BJ (cell line): Measurements from ENCODE around the gene FAM181A. TPM values are rescaled to one million over a fixed set of nuclear protein-coding genes. Genes with fewer than 3 reads are reported as not detected.

Experiments used
- CTCF ChIA-PET: fragments of 350-600 bp; formaldehyde crosslinking; extraction: SDS; loops from one replicate; lab custom pipeline; 2021; ENCODE audit warnings: antibody characterized with exemption, inconsistent platforms; lab: Yijun Ruan, JAX
- POLR2A ChIA-PET: fragments of 300-600 bp; sonication (Branson Sonifier 250); formaldehyde crosslinking; extraction: SDS; loops from one replicate; lab custom pipeline; 2021; ENCODE audit warnings: antibody characterized with exemption; lab: Charles Lee
- DNase-seq: peaks from one replicate; pipeline ENCODE4 v3.0.0-alpha.2; 2011; ENCODE audit warnings: low read depth
- H3K27me3 ChIP-seq: 2 replicates; pipeline ENCODE4 v1.6.0; 2011; ENCODE audit warnings: low read length; ENCODE audit not compliant: control insufficient read depth, insufficient read depth
- H3K36me3 ChIP-seq: 2 replicates; pipeline ENCODE4 v1.5.1; 2011; ENCODE audit warnings: low read length; ENCODE audit not compliant: control insufficient read depth, insufficient read depth
- H3K4me3 ChIP-seq: 2 replicates; pipeline ENCODE4 v1.5.1; 2011; ENCODE audit warnings: low read depth, mild to moderate bottlenecking, control low read depth, low read length
- polyA plus RNA-seq: library from polyadenylated mRNA; depleted of rRNA; stranded (reverse); fragments of >200 nt; gene quantifications from 2 replicates; pipeline ENCODE4 v1.2.3, GENCODE V29; 2011
- TF ChIP-seq, protein P1 (sequence below): IDR thresholded peaks from 2 replicates; pipeline ENCODE4 v1.5.1; 2011; ENCODE audit warnings: low read depth, mild to moderate bottlenecking, control low read depth, inconsistent platforms, low read length, moderate library complexity; ENCODE audit not compliant: insufficient read depth

Gene FAM181A
- polyA plus RNA-seq, 1 experiment = not detected

- no peak for DNase-seq
- Histone ChIP-seq H3K36me3 (no peaks in the 10 kb centered on the region), H3K4me3 (no peak overlapping the region), H3K27me3 (no peaks in the 10 kb centered on the region)
- TF ChIP-seq, protein P1, sequence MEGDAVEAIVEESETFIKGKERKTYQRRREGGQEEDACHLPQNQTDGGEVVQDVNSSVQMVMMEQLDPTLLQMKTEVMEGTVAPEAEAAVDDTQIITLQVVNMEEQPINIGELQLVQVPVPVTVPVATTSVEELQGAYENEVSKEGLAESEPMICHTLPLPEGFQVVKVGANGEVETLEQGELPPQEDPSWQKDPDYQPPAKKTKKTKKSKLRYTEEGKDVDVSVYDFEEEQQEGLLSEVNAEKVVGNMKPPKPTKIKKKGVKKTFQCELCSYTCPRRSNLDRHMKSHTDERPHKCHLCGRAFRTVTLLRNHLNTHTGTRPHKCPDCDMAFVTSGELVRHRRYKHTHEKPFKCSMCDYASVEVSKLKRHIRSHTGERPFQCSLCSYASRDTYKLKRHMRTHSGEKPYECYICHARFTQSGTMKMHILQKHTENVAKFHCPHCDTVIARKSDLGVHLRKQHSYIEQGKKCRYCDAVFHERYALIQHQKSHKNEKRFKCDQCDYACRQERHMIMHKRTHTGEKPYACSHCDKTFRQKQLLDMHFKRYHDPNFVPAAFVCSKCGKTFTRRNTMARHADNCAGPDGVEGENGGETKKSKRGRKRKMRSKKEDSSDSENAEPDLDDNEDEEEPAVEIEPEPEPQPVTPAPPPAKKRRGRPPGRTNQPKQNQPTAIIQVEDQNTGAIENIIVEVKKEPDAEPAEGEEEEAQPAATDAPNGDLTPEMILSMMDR = no peak
- ChIA-PET POLR2A (no interaction called here), CTCF (interaction anchor here (0.7 to 1.5 kb wide), 2 partner anchors 9 to 106 kb away, joined by 3 to 6 read pairs; no protein-coding TSS in a partner anchor)
Measured at GRCh38 chr14:93898731-93899130, 28.4 kb upstream of the FAM181A start.

- Histone ChIP-seq H3K36me3 (no peaks in the 10 kb centered on the region), H3K4me3 (no peak overlapping the region), H3K27me3 (no peaks in the 10 kb centered on the region)
- TF ChIP-seq, protein P1 = no peak
- ChIA-PET CTCF (interaction anchor here (1.0 to 2.2 kb wide), 2 partner anchors 37 to 247 kb away, joined by 3 to 10 read pairs; no protein-coding TSS in a partner anchor), POLR2A (no interaction called here)
- no peak for DNase-seq
Measured at GRCh38 chr14:93901813-93902212, 25.3 kb upstream of the FAM181A start.

DNA sequence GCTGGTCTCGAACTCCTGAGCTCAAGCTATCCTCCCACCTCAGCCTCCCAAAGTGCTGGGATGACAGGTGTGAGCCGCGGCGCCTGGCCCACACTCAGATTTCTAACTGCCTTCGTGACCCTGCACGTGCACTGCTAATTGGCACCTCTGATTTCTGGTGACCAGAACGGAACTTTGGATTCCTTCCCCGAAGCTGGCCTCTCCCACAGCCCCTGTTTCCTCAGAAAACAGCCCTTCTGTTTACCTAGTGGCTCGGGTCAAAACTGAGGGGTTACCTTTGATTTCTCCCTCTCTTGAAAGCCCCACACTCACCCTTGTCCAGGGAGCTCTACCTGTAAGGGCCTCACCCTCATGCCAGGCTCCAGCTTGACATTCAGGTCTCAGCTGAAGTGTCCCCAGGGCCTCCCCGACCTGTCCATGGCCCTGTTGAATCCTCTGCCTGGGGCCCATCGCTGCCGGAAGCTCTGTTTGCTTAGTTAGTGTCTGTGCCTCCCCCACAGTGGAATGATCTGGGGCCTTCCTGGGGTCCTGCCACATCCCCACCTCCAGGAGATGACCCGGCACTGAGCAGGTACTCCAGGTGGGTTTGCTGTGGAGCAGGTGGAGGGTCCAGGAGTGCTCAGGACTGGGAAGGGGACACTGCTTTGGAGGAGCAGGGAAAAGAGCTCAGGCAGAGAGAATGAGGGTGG, 24.4 kb upstream of the FAM181A start:
- POLR2A ChIA-PET = no interaction called here
- CTCF ChIA-PET = interaction anchor here (0.6 to 2.7 kb wide), 4 partner anchors 7 to 247 kb away, joined by 3 to 10 read pairs (median 5); no protein-coding TSS in a partner anchor
- H3K4me3 ChIP-seq = no peak overlapping the region
- TF ChIP-seq, protein P1 = no peak
- no peak for DNase-seq
- H3K36me3 ChIP-seq = no peaks in the 10 kb centered on the region
- H3K27me3 ChIP-seq = no peaks in the 10 kb centered on the region

DNA sequence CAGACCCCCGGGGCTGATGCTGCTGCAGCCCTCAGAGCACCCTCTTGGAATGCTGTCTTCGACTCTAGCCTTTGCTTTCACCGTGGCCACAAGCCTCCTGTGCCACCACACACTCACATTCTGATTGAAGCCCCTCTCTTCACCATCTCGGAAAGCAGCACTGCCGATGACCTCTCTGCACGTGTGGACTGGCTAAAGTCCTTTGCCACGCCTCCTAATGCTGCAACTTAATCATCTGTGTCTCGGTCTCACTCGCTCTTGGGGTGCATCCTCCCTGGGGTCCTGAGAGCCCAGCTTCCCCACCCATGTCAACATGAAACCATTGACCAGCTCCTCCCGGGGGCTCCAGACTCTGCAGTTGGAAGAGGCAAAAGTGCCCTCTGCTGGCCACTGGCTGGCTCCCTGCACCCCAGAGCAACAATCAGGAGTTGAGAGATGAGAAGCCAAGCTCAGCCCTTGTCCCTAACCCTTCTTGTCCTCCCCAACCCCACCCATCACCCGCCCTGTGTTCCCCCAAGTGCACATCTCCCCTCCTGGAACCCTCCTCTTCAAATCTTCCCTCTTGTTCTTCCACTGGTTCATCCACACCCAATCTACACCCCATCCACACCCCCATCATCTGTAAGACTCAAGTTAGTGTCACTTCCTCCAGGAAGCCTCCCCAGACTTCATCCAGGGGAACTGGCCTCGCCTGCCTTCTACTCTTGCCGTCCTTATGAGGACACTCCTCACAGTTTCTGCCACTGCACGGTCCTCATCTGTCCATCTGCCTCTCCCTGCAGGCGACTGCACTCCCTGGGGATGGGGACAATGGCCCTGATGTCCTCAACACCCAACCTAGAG, 23.6 kb upstream of the FAM181A start:
- Histone ChIP-seq H3K4me3 (no peak overlapping the region), H3K36me3 (no peaks in the 10 kb centered on the region), H3K27me3 (no peaks in the 10 kb centered on the region)
- ChIA-PET POLR2A (no interaction called here), CTCF (interaction anchor here (2.2 to 2.7 kb wide), 2 partner anchors 8 to 248 kb away, joined by 7 to 10 read pairs; no protein-coding TSS in a partner anchor)
- DNase-seq = no peak
- TF ChIP-seq, protein P1 = peak; percentile 18; the same call in 1 of the 2 replicates

DNA sequence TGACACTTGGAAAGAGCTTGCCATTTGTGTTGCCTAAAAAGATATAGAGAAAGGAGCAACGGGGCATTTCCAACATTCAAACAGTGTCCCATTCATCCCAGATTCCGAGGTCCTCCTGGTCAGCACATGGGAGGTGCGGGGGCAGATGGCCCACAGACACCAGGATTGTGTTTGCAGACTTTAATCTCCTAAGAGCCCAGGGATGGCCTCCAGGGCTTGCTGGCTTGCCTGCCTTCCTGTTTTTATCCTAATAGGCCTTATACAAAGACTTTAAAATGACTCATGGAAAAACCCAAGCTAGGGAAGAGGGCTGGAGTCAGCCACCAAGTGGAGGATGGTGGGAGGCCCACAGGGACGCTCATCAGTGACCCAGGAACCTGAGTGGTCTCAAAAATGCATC, 21.5 kb upstream of the FAM181A start:
- CTCF ChIA-PET = interaction anchor here (1.5 to 2.7 kb wide), 2 partner anchors 10 to 17 kb away, joined by 4 to 7 read pairs; no protein-coding TSS in a partner anchor
- DNase-seq = no peak
- POLR2A ChIA-PET = no interaction called here
- no peaks in the 10 kb centered on the region for H3K27me3 ChIP-seq
- H3K36me3 ChIP-seq = no peaks in the 10 kb centered on the region
- TF ChIP-seq, protein P1 = no peak
- H3K4me3 ChIP-seq = no peak overlapping the region
